NT2/D1 (cell line): ENCODE results near the gene RIPOR3.
"Not testable (repeated sequence)": the region's sequence is repeated elsewhere in the genome, so short reads cannot be mapped to it uniquely, and the experiment has no call there.

Source experiments
- DNase-seq: peaks from one replicate; pipeline ENCODE4 v3.0.0-alpha.2; 2011; ENCODE audit warnings: low read depth, low spot score
- H3K27me3 ChIP-seq: 2 replicates; pipeline ENCODE4 v1.6.0; 2011; ENCODE audit warnings: mild to moderate bottlenecking; ENCODE audit not compliant: insufficient read length, insufficient read depth
- H3K36me3 ChIP-seq: 2 replicates; pipeline ENCODE4 v1.6.1; 2011; ENCODE audit warnings: mild to moderate bottlenecking, low read length, mixed read lengths; ENCODE audit not compliant: insufficient read depth, insufficient read length
- H3K4me1 ChIP-seq: 2 replicates; pipeline ENCODE4 v1.5.1; 2011; ENCODE audit not compliant: insufficient read depth, insufficient read length
- H3K4me3 ChIP-seq: 2 replicates; pipeline ENCODE4 v1.5.1; 2011; ENCODE audit warnings: low read depth; ENCODE audit not compliant: insufficient read length
- H3K9ac ChIP-seq: 2 replicates; pipeline ENCODE4 v1.6.0; 2011; ENCODE audit warnings: low read depth; ENCODE audit not compliant: insufficient read length
- H3K9me3 ChIP-seq: 2 replicates; pipeline ENCODE4 v1.5.1; 2011; ENCODE audit warnings: mild to moderate bottlenecking, low read length; ENCODE audit not compliant: insufficient read depth
- SUZ12 ChIP-seq: IDR thresholded peaks from 2 replicates; pipeline ENCODE4 v1.6.1; 2011; ENCODE audit not compliant: insufficient read length, insufficient read depth; ENCODE audit errors: extremely low read depth
- YY1 ChIP-seq: IDR thresholded peaks from 2 replicates; pipeline ENCODE4 v1.6.1; 2011; ENCODE audit not compliant: insufficient read length, insufficient read depth
- ZNF274 ChIP-seq: IDR thresholded peaks from 2 replicates; pipeline ENCODE4 v1.6.1; 2011; ENCODE audit warnings: mild to moderate bottlenecking, low read depth, low read length

Gene RIPOR3

DNA sequence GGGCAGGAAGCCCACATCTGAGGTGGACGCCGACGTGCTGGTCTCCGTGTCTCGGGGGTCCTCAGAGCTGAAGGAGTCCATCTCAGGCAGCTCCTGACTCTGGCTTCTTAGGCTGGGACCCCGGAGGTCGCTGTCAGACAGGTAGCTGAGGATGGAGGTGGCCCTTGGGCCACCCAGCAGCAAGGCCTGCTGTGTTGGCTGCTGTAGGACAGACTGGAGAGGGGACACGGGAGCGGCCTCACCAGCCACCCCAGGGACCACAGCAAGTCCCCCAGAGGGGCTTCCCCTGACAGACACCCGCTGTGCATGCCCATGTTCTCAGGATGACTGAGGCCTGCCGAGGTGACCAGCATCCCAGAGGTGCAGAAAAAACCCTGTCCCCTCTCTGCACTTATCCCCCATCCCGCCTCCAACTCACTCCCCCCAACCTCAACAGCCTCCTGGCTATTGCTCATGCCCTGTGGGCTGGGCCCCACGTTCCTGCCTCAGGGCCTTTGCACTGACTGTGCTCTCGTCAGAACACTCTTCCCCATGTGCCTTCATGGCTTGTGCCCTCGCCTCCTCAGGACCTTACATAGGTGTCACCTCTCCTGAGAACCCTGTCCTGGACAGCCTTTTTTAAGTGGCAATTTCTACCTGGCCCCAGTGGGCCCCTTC, 88.8 kb downstream of the RIPOR3 start:
- Histone ChIP-seq H3K9ac (peak overlapping the region; percentile 32), H3K27me3 (no peaks in the 10 kb centered on the region), H3K9me3 (no peaks in the 10 kb centered on the region), H3K4me3 (no peak overlapping the region), H3K4me1 (peaks cover 6% of the 10 kb centered on the region), H3K36me3 (no peaks in the 10 kb centered on the region)
- DNase-seq, result no peak
- TF ChIP-seq YY1, result no peak
- TF ChIP-seq SUZ12, result no peak
- no peak for TF ChIP-seq ZNF274

DNA sequence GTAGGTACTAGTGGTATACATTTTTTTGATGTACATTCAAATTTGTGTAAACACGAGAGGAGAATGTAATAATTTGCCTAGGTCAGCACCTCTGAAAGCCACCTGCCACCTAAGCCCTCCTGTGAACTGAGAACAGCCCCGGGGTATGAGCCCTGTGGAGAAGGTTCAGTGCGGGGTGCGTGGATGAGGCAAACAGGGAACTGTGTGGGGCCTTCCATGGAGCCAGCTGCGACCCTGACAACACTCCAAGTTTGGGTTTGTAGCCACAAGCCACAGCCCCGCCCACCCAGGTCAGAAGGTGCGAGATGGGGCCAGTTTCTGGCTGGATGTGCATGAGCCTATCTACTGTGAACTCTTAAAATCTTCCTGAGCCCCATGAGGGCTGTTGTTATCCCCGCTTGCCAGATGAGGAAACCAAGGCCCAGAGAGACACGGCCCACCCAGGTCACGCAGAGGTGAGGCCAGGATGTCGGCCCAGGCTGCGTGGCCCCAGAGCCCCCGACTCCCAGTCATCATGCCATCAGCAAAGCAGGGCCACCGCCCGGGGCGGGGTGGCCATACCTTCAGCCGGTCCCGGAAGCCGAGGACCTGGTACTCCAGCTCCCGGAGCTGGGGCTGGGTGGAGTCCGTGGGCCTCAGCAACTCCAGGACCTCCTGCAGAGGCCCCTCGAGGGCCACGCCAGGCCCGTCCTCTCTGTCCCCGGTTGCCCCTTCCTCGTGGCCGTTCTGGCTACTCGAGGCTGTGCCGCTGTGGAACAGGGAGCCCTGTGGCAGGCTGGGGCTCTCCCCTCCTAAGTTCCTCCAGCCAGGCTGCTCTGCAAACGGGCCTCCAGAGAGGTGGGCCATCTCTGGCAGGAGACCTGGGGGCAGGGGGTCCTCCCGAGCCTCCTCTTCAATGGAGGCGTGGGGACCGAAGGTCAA, 89.6 kb downstream of the RIPOR3 start:
- TF ChIP-seq YY1 (no peak), SUZ12 (no peak), ZNF274 (no peak)
- Histone ChIP-seq H3K9ac (peak overlapping the region; percentile 32), H3K27me3 (no peaks in the 10 kb centered on the region), H3K4me1 (peaks cover 6% of the 10 kb centered on the region), H3K4me3 (no peak overlapping the region), H3K9me3 (no peaks in the 10 kb centered on the region), H3K36me3 (no peaks in the 10 kb centered on the region)
- no peak for DNase-seq

DNA sequence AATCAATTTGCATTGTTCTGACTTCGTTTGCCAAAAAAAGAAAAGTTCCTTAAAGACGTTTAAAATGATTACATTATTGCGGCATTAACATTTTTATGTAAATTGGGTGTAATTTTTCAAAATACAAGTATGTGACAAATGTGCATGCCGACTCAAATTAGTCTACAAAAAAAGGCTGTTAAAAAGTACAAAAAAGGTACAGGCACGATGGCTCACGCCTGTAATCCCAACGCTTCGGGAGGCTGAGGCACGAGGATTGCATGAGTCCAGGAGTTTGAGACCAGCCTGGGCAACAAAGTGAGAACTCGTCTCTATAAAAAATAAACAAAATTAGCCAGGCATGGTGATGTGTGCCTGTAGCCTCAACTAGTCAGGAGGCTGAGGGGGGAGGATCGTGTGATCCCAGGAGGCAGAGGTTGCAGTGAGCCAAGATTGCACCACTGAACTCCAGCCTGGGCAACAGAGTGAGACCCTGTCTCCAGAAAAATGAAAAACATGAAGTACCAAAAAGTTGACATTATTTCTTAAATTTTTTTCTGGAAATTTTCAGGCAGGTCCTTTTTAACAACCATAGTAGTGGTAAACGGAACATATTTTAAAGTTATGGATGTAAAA, 91.0 kb downstream of the RIPOR3 start:
- no peaks in the 10 kb centered on the region for H3K9me3 ChIP-seq
- H3K27me3 ChIP-seq, result no peaks in the 10 kb centered on the region
- H3K36me3 ChIP-seq, result no peaks in the 10 kb centered on the region
- H3K9ac ChIP-seq, result no peak overlapping the region
- H3K4me1 ChIP-seq, result peaks cover 18% of the 10 kb centered on the region
- TF ChIP-seq YY1 (no peak), SUZ12 (no peak), ZNF274 (no peak)
- no peak overlapping the region for H3K4me3 ChIP-seq
- DNase-seq, result no peak

DNA sequence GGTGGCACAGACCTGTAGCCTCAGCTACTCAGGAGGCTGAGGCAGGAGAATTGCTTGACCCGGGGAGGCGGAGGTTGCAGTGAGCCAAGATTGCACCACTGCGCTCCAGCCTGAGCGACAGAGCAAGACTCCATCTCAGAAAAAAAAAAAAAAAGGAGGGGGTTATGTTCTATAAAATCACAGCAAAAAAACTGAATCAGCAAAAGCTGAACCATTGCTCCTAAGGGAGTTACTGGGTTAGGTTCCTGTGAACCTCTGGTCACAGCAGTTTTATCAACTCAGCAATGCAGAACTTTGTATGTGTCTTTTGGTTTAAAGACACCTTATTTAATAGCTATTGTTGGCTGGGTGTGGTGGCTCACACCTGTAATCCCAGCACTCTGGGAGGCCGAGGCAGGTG, 92.6 kb downstream of the RIPOR3 start:
- DNase-seq, H3K9ac ChIP-seq, H3K36me3 ChIP-seq, H3K9me3 ChIP-seq, H3K27me3 ChIP-seq, H3K4me3 ChIP-seq: not testable (repeated sequence)
- peaks cover 25% of the 10 kb centered on the region for H3K4me1 ChIP-seq

DNA sequence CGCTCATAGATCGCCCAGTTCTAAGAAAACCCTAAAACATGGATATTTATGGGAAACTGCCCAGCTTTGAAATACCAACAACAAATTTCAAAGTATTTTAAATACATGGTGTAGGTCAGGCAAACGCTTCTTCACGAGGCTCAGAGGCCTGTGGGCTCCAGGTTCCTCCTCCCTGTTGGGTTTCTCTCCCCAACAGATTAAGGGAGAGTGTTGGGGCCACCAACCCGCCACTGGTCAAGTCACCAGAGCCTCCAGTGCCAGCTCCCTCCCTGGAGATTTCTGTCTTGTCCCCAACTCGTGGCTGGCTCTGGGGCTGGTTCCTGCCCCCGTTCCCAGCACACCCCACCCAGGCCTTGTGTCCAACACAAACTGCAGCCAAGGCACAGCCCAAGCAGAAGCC, 93.3 kb downstream of the RIPOR3 start:
- Histone ChIP-seq H3K9ac (no peak overlapping the region), H3K9me3 (no peaks in the 10 kb centered on the region), H3K4me3 (no peak overlapping the region), H3K36me3 (no peaks in the 10 kb centered on the region), H3K4me1 (peaks cover 25% of the 10 kb centered on the region), H3K27me3 (no peaks in the 10 kb centered on the region)
- DNase-seq, result no peak
- TF ChIP-seq ZNF274, result no peak
- TF ChIP-seq SUZ12, result no peak
- TF ChIP-seq YY1, result no peak

DNA sequence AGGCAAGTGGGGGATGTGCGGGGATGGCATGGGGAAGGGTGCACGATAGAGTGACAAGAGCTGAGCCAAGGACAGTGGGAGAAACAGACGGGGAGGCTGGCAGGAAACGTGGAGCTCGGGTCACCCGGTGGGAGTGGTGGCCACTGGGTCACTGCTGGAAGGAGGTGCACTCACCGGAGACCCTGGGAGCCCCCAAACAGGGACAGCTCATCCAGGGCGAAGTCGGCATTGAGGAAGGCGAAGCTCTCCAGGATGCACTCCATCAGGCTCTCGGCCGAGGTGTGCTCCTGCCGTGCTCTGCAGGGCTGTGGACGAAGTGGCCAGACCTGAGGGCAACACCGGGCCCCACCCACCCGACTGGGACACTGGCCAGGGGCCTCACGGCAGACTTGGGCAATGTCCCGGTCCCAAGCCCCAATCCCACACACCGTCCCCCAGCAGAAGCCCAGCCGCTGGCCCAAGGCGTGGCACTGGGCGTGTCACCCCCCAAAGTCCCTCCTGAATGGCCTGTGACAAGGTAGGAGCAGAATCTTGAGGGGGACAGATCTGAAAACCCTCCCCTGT, 93.9 kb downstream of the RIPOR3 start:
- H3K36me3 ChIP-seq, result no peaks in the 10 kb centered on the region
- H3K4me1 ChIP-seq, result peaks cover 25% of the 10 kb centered on the region

DNA sequence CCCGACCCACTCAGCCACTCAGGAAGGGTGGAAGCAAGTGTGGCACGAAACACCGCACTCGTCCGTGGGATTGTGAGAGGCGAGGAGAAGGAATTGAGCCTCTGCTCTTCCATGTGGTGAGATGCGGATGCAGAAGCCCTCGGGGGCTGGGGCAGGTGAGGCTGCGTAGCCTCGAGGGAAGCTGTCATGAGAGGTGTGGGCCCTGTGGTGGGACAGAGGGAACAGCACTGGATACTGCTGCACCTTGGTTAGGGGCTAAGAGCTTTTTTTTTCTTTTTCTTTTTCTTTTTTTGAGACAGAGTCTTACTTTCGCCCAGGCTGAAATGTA, 94.7 kb downstream of the RIPOR3 start:
- Histone ChIP-seq H3K36me3 (no peaks in the 10 kb centered on the region), H3K4me1 (peaks cover 22% of the 10 kb centered on the region), H3K4me3 (no peak overlapping the region), H3K9ac (peak overlapping the region; percentile 23), H3K9me3 (no peaks in the 10 kb centered on the region), H3K27me3 (no peaks in the 10 kb centered on the region)
- DNase-seq, result no peak
- TF ChIP-seq YY1 (no peak), ZNF274 (no peak), SUZ12 (no peak)

More for the DNA sequence above, 93.9 kb downstream of the RIPOR3 start:
- Histone ChIP-seq H3K27me3 (no peaks in the 10 kb centered on the region), H3K9ac (no peak overlapping the region), H3K4me3 (no peak overlapping the region), H3K9me3 (no peaks in the 10 kb centered on the region)
- TF ChIP-seq YY1 (no peak), ZNF274 (no peak), SUZ12 (no peak)
- no peak for DNase-seq
